ENCODE results near the gene IGFL4. TPM values are rescaled to one million over a fixed set of nuclear protein-coding genes. Genes with fewer than 3 reads are reported as not detected.

Gene IGFL4
- total and polyA plus RNA-seq, 2 experiments from 2014 or later, result 0.83 to 1.1 TPM

- Histone ChIP-seq H3K27me3 (peaks cover 26% of the 10 kb centered on the region), H3K4me1 (ENCODE audit: insufficient read depth) (peaks cover 10% of the 10 kb centered on the region), H3K4me2 (peak overlapping the region; percentile 98), H3K9me3 (ENCODE audit: low read depth) (no peaks in the 10 kb centered on the region), H4K20me1 (ENCODE audit: insufficient read depth, poor library complexity, severe bottlenecking) (peaks cover 15% of the 10 kb centered on the region), H2AFZ (no peak overlapping the region), H3K9me2 (replicated peaks; ENCODE audit: insufficient read depth) (no peaks in the 10 kb centered on the region), H3K27ac (no peak overlapping the region), H3K79me2 (no peaks in the 10 kb centered on the region), H3K36me3 (replicated peaks; ENCODE audit: insufficient read depth, low read depth) (no peaks in the 10 kb centered on the region), H3K4me3 (no peak overlapping the region)
- no peak for DNase-seq (ENCODE audit: low spot score)
- 37% methylated on average over 8 of the region's 8 CpGs for WGBS (ENCODE audit: low lambda C conversion rate, missing lambda C conversion rate)
- TF ChIP-seq EZH2phosphoT487 (IDR thresholded peaks at IDR 0.05; ENCODE audit: low read depth, severe bottlenecking, unreplicated experiment), result no peak
- TF ChIP-seq EZH2 (IDR thresholded peaks at IDR 0.05; ENCODE audit: borderline replicate concordance), result no peak
- TF ChIP-seq CTCF (IDR thresholded peaks at IDR 0.05; ENCODE audit: poor library complexity), result no peak
Observed at GRCh38 chr19:46014534-46014933, 26.3 kb downstream of the IGFL4 start.

GRCh38 chr19:46009530-46010510 is 31.0 kb downstream of the IGFL4 start:
- Histone ChIP-seq H3K4me2 (no peak overlapping the region), H4K20me1 (ENCODE audit: insufficient read depth, poor library complexity, severe bottlenecking) (peaks cover 7% of the 10 kb centered on the region), H3K27ac (no peak overlapping the region), H3K9me3 (ENCODE audit: low read depth) (no peaks in the 10 kb centered on the region), H2AFZ (no peak overlapping the region), H3K4me3 (no peak overlapping the region), H3K9me2 (replicated peaks; ENCODE audit: insufficient read depth) (no peaks in the 10 kb centered on the region), H3K27me3 (peaks cover 20% of the 10 kb centered on the region), H3K79me2 (no peaks in the 10 kb centered on the region), H3K36me3 (replicated peaks; ENCODE audit: insufficient read depth, low read depth) (no peaks in the 10 kb centered on the region), H3K4me1 (ENCODE audit: insufficient read depth) (peaks cover 6% of the 10 kb centered on the region)
- WGBS (ENCODE audit: low lambda C conversion rate, missing lambda C conversion rate), result 58% methylated on average over 28 of the region's 28 CpGs
- DNase-seq (ENCODE audit: low spot score), result peak; percentile 77
- TF ChIP-seq CTCF (IDR thresholded peaks at IDR 0.05; ENCODE audit: poor library complexity), result peak; percentile 78
- no peak for TF ChIP-seq EZH2 (IDR thresholded peaks at IDR 0.05; ENCODE audit: borderline replicate concordance)

- Histone ChIP-seq H3K9me3 (ENCODE audit: low read depth) (no peaks in the 10 kb centered on the region), H3K4me3 (no peak overlapping the region), H3K4me1 (ENCODE audit: insufficient read depth) (no peaks in the 10 kb centered on the region), H3K79me2 (no peaks in the 10 kb centered on the region), H3K9me2 (replicated peaks; ENCODE audit: insufficient read depth) (no peaks in the 10 kb centered on the region), H2AFZ (no peak overlapping the region), H3K4me2 (no peak overlapping the region), H3K36me3 (replicated peaks; ENCODE audit: insufficient read depth, low read depth) (no peaks in the 10 kb centered on the region), H3K27me3 (no peaks in the 10 kb centered on the region), H3K27ac (no peak overlapping the region), H4K20me1 (ENCODE audit: insufficient read depth, poor library complexity, severe bottlenecking) (no peaks in the 10 kb centered on the region)
- TF ChIP-seq EZH2phosphoT487 (IDR thresholded peaks at IDR 0.05; ENCODE audit: low read depth, severe bottlenecking, unreplicated experiment) (no peak), CTCF (IDR thresholded peaks at IDR 0.05; ENCODE audit: poor library complexity) (no peak), EZH2 (IDR thresholded peaks at IDR 0.05; ENCODE audit: borderline replicate concordance) (no peak)
- 96% methylated on average over 13 of the region's 13 CpGs for WGBS (ENCODE audit: low lambda C conversion rate, missing lambda C conversion rate)
- no peak for DNase-seq (ENCODE audit: low spot score)
Observed at GRCh38 chr19:46006411-46006810, 34.4 kb downstream of the IGFL4 start.

Measured in hepatocyte (in vitro differentiated cells).